HG03565 (cell line): ENCODE results near the gene AGAP1.

ENCODE experiments used
- ATAC-seq: cut with Tn5 transposase; IDR thresholded peaks from one replicate; pipeline ENCODE4 v1.9.1; 2021; ENCODE audit warnings: mild to moderate bottlenecking, moderate library complexity; ENCODE audit not compliant: unreplicated experiment

The AGAP1 gene

GRCh38 chr2:235566931-235567495 is 73.2 kb downstream of the AGAP1 start:
- no peak for ATAC-seq

DNA sequence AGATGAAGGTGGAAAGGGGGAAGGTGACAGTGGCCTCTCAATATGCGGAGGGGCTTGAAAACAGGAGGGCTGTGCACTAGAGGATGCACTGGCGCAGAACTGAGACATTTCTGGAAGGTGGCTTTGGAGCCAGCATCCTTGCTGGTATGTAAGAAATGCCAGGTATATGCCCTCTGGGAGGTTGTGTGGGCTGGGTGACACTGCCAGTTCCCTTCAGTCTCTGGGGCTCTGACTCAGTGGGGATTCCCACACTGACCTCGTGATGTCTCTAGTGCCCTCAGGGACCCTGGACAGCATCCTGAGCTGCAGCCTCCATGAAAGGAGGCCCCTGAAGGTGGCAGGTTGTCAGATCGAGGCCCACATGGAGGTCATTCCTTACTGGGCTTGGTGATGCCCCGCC is 74.0 kb downstream of the AGAP1 start:
- ATAC-seq: no peak

- no peak for ATAC-seq
These were observed 74.6 kb downstream of the AGAP1 start for GRCh38 chr2:235568431-235568830.

DNA sequence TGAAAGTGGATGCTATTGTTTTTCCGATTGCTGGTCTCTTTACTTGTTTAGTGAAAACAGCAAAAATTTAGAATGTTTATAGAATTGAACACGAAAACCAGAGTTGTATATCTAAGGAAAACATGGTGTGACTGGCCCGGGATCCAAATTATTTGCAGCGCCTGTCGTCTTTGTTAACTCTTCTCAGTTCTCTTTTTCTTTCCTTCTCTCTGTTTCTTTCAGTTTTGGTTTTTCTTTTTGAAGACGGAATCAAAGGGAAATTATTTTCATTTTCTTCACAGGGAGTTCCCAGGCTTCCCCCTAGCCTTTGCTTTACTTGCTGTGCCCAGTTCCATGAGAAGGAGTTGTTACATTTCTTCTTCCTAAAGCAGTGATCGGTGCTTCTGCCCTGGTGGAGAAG is 76.0 kb downstream of the AGAP1 start:
- no peak for ATAC-seq

DNA sequence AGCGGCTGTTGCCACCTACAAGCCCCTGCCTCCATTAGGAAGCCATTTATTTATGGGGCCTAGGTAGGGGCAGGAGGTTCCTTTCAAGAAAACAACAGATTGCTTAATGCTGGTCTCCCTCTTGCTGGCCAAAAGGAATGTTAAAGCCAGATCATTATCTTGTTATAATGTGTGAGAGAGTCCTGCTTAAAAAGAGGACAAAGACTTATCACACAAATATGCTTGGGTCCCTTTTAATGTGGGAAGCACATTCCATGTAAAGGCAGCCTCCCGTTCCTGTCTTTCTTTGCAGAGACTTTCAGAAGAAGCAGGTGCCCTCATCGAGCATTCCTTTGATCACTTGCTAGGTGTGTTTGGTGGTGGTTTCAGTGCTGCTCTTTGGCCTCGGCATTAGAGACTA is 76.4 kb downstream of the AGAP1 start:
- no peak for ATAC-seq

DNA sequence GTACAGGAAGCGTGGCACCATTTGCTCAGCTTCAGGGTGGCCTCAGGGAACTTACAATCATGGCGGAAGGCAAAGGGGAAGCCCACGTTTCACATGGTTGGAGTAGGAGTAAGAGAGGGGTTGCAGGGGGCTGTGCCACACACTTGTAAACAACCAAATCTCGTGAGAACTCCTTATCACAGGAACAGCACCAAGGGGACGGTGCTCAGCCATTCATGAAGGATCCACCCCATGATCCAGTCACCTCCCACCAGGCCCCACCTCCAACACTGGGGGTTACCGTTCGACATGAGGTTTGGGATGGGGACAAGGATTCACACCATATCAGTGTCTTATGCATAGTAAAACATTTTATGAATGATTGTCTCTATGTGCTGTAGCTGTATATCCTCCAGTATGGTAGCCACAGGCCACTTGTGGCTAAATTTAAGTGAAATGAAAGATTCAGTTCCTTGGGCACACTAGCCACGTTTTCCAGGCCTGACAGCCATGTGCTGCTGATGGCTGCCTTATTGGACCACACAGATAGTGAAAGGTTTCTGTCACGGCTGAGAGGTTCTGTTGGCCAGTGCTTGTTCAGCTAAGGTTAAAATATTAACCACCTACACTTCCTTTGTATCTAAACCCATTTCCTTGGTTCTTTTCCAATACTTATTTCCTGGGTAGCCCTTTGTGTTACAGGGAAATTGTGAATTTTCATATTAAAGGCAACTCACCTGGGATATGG is 77.3 kb downstream of the AGAP1 start:
- ATAC-seq: no peak

- no peak for ATAC-seq
These were observed 78.7 kb downstream of the AGAP1 start for GRCh38 chr2:235572592-235572991.

DNA sequence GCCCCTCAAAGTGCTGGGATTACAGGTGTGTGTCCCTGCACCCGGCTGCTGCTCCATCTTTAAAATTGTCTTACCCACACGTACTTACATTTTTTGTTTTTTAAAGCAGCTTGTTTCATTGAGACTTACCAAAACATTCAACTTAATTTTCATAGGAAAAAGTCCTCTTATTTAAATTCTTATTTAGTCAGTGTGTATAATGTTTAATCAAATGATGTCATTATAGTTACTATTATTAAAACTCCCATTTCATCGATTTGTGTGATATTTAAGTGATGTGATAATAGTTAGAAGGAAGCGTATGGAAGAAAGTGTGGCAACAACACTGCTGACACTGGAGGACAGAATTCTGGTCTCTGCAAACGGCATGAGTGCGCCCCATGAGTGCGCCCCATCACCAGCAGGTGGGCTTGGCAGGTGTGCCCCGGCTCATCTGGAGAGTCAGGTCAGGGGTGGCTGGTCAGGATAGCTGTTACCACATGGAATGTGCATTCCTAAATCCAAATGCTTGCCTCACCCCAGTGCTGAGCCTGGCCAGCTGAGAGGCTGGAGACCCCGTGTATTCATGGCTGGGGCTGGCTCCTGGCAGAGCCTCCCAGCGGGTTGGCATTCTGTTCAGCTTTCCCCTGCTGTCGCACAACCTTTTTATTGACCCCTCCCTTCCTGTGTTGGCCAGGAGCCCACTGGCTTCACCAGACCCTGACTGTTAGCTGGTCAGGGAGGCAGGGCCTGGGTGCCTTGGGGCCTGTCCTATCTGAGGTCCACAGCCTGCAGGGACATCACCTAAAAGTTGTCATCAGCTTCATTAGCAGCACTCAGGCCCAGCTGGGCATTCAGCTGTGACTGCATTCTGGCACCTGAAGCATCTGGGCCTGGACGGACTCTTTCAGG is 79.7 kb downstream of the AGAP1 start:
- no peak for ATAC-seq

GRCh38 chr2:235575431-235575830 is 81.6 kb downstream of the AGAP1 start:
- ATAC-seq: no peak

GRCh38 chr2:235575904-235576303 is 82.1 kb downstream of the AGAP1 start:
- no peak for ATAC-seq

- ATAC-seq: no peak
These were observed 82.6 kb downstream of the AGAP1 start for GRCh38 chr2:235576337-235576910.

- no peak for ATAC-seq
These were observed 83.8 kb downstream of the AGAP1 start for GRCh38 chr2:235577404-235578330.

- no peak for ATAC-seq
These were observed 85.3 kb downstream of the AGAP1 start for GRCh38 chr2:235579128-235579527.

DNA sequence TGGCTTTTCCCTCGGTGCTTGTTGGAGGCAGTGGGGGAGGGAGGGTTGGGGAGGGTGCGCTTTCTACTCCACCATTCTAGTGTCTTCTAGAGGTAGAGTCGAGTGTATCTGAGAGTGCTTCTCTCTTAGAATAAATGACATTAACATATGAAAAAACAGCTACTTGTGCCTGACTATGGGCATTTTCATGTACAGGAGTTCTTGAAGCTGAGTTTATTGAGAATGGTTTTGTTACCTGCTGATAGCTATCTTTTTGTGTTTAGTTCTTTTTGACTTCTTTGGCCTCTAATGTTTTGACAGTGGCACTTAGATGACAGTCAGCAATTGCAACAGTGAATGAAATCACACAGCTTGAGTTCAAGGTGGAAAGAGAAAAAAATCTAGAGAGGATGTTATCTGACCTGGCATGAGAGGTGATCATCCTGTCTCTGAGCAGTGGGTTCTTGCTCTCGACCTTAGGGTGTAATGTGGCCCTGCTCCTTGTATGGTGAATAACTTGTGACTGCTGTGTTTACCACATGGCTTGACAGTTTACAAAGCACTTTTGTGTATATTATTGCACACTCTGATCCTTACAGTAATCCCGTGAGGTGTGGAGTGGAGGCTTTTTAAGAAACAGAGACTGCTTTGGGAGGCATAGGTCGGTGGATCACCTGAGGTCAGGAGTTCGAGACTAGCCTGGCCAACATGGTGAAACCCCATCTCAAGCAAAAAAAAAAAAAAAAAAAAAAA is 86.7 kb downstream of the AGAP1 start:
- no peak for ATAC-seq

DNA sequence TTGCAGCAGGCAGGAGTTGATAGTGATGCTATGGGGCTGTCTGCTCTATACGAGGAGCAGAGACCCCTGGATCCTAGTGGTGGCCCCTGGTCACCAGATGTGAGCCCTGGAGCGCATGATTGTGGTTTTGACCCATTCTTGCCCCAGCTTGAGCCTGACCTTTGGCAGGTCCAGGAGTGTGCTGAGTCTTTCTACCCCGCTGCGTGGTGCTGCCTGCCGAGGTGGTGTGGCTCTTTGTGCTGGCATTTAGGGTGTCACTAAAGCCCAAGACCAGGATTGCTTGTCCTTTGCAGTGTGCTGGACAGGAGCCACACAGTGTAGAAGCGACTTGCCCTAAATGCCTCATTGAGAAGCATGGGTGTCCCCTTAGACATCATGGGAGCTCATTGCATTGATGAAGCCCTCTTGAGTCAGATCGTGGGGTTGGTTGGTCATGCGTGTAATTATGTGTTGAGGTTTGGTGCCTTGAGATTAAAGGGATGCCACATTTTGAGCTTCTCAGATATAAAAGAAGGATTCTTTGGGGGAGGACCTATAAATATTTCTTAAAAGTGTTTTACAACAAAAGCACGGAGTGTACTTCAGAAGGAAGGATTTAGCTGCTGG is 88.3 kb downstream of the AGAP1 start:
- ATAC-seq: no peak

GRCh38 chr2:235582729-235583128 is 88.9 kb downstream of the AGAP1 start:
- ATAC-seq: no peak

DNA sequence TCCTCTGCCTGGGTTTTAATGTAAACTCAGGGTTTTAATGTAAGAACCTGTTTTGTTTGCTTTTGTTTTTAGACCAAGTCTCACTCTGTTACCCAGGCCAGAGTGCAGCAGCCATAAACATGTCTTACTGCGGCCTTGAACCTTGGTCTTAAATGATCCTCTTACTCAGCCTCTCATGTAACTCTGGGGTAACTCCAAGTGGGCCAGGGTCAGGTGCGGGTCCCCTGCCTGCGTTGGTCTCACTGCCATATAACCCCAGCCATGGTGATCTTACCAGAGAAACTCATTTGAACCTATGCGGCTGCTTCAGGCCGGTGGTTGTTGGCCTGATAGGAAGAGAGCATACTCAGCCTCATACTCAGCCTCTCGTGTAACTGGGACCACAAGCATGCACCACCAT is 89.3 kb downstream of the AGAP1 start:
- no peak for ATAC-seq

DNA sequence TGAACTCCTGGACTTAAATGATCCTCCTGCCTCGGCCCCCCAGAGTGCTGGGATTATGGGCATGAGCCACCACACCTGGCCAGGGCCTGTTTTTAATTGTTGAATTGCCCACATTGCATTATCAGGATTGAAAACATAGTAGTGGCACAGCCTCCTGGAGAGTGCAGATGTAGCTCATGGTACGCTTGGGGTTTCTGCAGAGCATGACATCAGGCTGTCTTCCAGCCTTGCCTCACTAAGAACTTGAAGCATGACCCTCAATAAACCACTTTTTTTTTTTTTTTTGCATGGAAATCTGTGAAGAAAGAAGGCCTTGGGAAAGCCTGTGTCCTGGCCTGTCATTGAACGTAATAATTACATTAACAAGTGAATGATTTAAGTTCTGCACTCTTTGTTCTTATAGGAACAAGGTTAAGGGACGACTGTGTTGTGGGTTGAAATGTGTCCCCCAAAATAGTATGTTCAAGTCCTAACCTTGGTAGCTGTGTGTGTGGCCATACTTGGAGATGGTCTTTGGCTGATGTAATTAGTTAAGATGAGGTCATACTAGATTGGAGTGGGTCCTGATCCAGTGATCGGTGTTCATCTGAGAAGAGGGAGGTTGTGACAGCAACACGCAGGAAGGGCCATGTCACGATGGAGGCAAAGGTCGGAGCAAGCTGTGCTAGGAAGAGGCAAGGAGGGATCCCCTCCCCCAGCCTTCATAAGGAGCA is 90.2 kb downstream of the AGAP1 start:
- ATAC-seq: no peak

GRCh38 chr2:235584638-235585007 is 90.8 kb downstream of the AGAP1 start:
- ATAC-seq: no peak
